ENCODE results near the gene MRPL37. TPM values are rescaled to one million over a fixed set of nuclear protein-coding genes. Genes with fewer than 3 reads are reported as not detected.

The MRPL37 gene
- 73.7 and 78.2 TPM in 2 replicates for total RNA-seq
- long read RNA-seq, transcript MRPL37-202 (7 exons, 1,483 nt): major isoform, 89 of 96 reads
- long read RNA-seq, partial matches to known transcripts: 0 of 96 reads
- long read RNA-seq, other reads (novel, unspliced or antisense): 7 of 96 reads

DNA sequence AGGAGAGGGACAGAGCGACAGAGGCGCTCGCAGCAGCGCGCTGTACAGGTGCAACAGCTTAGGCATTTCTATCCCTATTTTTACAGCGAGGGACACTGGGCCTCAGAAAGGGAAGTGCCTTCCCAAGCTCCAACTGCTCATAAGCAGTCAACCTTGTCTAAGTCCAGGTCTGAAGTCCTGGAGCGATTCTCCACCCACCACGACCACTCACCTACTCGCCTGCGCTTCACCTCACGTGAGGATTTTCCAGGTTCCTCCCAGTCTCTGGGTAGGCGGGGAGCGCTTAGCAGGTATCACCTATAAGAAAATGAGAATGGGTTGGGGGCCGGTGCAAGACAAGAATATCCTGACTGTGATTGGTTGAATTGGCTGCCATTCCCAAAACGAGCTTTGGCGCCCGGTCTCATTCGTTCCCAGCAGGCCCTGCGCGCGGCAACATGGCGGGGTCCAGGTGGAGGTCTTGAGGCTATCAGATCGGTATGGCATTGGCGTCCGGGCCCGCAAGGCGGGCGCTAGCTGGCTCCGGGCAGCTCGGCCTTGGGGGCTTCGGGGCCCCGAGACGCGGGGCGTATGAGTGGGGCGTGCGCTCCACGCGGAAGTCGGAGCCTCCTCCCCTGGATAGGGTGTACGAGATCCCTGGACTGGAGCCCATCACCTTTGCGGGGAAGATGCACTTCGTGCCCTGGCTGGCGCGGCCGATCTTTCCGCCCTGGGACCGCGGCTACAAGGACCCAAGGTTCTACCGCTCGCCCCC lies at the start of gene MRPL37, which contains the start of gene CYB5RL:
Gene MRPL37 (plus strand): TSS at position 403 of the 754 bp plus-strand sequence. CDS start 77 bp downstream, at position 480.
Gene CYB5RL (minus strand): TSS at position 266 of the 754 bp plus-strand sequence. CDS start 4,414 bp downstream, outside the sequence.
- H3K36me3 Mint-ChIP-seq (ENCODE audit: unreplicated experiment): peaks cover 6% of the 10 kb centered on the region
- H3K4me1 Mint-ChIP-seq (ENCODE audit: unreplicated experiment): peaks cover 28% of the 10 kb centered on the region
- no peaks in the 10 kb centered on the region for H3K27me3 Mint-ChIP-seq (ENCODE audit: unreplicated experiment)
- H3K27ac Mint-ChIP-seq (ENCODE audit: unreplicated experiment): peak within 1 kb of the TSS; percentile 84
- TF ChIP-seq, protein P1, sequence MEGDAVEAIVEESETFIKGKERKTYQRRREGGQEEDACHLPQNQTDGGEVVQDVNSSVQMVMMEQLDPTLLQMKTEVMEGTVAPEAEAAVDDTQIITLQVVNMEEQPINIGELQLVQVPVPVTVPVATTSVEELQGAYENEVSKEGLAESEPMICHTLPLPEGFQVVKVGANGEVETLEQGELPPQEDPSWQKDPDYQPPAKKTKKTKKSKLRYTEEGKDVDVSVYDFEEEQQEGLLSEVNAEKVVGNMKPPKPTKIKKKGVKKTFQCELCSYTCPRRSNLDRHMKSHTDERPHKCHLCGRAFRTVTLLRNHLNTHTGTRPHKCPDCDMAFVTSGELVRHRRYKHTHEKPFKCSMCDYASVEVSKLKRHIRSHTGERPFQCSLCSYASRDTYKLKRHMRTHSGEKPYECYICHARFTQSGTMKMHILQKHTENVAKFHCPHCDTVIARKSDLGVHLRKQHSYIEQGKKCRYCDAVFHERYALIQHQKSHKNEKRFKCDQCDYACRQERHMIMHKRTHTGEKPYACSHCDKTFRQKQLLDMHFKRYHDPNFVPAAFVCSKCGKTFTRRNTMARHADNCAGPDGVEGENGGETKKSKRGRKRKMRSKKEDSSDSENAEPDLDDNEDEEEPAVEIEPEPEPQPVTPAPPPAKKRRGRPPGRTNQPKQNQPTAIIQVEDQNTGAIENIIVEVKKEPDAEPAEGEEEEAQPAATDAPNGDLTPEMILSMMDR (IDR thresholded peaks at IDR 0.05): no peak
- H3K9me3 Mint-ChIP-seq (ENCODE audit: unreplicated experiment): no peaks in the 10 kb centered on the region
- H3K4me3 Mint-ChIP-seq (ENCODE audit: unreplicated experiment): peak within 1 kb of the TSS; percentile 87
- peak; percentile 95 for DNase-seq (ENCODE audit: extremely low spot score, unreplicated experiment)

DNA sequence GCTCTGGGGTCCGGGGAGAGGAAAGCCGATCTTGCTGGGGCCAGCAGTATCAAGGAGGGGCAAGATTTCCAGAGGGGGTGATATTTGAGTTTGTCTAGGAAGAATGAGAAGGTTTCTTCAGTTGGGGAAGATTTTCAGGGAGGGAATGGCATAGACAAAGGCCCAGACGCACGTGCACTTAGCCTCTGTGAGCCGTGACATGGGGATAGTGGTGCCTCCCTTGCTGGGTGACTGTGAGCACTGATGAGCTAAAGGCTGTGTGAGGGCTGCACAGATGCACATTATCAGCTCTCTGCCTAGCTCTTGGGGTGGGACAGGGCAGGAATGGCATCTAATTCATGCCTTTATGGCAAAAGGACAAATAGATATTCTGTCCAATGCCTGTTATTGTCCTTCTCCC lies 49.0 kb upstream of the MRPL37 start:
- no peaks in the 10 kb centered on the region for H3K36me3 Mint-ChIP-seq (ENCODE audit: unreplicated experiment)
- no peaks in the 10 kb centered on the region for H3K9me3 Mint-ChIP-seq (ENCODE audit: unreplicated experiment)
- TF ChIP-seq, protein P1 (IDR thresholded peaks at IDR 0.05): no peak
- H3K27ac Mint-ChIP-seq (ENCODE audit: unreplicated experiment): no peak overlapping the region
- no peak for DNase-seq (ENCODE audit: extremely low spot score, unreplicated experiment)
- H3K4me1 Mint-ChIP-seq (ENCODE audit: unreplicated experiment): peaks cover 12% of the 10 kb centered on the region
- no peak overlapping the region for H3K4me3 Mint-ChIP-seq (ENCODE audit: unreplicated experiment)
- no peaks in the 10 kb centered on the region for H3K27me3 Mint-ChIP-seq (ENCODE audit: unreplicated experiment)

DNA sequence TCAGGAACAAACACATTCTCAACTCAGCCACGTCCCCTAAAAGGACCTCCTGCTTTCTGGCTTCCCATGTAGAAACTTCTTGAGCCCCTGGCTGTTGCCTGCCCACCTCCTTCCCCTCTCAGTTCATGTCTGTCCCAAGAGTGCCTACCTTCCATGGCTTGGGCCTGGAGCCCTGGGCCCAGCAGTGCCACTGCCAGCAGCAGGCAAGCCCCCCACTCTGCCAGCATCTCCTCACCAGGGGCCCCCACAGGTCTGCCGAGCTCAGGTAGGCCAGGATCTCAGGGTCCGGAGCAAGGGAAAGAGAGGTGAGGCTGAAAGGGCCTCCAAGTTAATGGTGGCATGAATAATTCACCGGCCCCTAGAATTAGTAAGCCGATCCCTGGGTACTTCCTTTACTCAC lies 47.3 kb upstream of the MRPL37 start, which contains the start of gene CDCP2:
Gene CDCP2 (minus strand): TSS at position 305 of the 400 bp plus-strand sequence. CDS start 78 bp downstream, at position 227.
- H3K36me3 Mint-ChIP-seq (ENCODE audit: unreplicated experiment): no peaks in the 10 kb centered on the region
- H3K4me1 Mint-ChIP-seq (ENCODE audit: unreplicated experiment): peaks cover 12% of the 10 kb centered on the region
- no peaks in the 10 kb centered on the region for H3K27me3 Mint-ChIP-seq (ENCODE audit: unreplicated experiment)
- peak within 1 kb of the TSS; percentile 38 for H3K27ac Mint-ChIP-seq (ENCODE audit: unreplicated experiment)
- H3K9me3 Mint-ChIP-seq (ENCODE audit: unreplicated experiment): no peaks in the 10 kb centered on the region
- no peak for DNase-seq (ENCODE audit: extremely low spot score, unreplicated experiment)
- no peak within 1 kb of the TSS for H3K4me3 Mint-ChIP-seq (ENCODE audit: unreplicated experiment)
- TF ChIP-seq, protein P1 (IDR thresholded peaks at IDR 0.05): no peak

DNA sequence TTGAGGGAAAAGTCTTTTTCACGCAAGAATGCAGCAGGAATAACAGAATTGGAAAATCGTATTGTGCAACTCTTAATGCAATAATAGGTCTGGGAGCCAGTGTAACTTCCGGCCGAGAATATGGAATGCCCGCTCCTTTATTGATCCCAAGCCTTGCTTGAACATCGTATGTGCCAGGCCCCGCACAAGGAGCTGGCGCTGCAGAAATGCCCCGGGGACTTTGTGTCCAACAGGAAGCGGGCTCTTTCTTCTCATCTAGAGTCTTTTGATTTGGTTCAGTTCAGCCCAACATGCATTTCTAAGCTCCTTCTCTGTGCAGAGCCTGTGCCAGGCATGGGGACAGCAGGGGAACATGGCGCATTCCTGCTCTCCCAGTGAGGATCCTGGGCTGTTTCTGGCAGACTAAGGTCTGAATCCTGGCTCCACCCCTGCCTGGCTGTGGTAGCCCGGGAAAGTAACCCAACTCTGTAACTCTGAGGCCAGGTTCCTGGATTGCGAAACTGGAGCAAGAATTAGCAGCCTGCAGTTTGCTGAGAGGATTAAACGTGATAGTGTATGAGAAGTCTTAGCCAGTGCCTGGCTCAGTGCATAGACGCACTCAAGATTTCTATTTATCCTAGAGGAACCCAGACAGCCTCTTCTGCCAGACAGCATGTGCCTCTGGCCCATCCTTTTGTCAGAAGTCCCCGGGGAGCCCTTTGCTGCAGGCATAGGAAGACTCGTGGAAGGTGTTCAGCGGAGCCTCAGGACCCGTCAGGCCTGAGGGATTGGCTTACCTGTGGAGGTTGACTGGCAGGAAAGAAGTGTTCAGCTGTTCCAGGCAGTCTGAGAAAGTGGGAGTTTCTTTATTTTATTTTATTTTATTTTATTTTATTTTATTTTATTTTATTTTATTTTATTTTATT lies 46.2 kb upstream of the MRPL37 start:
- H3K9me3 Mint-ChIP-seq (ENCODE audit: unreplicated experiment): no peaks in the 10 kb centered on the region
- H3K27me3 Mint-ChIP-seq (ENCODE audit: unreplicated experiment): no peaks in the 10 kb centered on the region
- no peak overlapping the region for H3K4me3 Mint-ChIP-seq (ENCODE audit: unreplicated experiment)
- no peaks in the 10 kb centered on the region for H3K36me3 Mint-ChIP-seq (ENCODE audit: unreplicated experiment)
- DNase-seq (ENCODE audit: extremely low spot score, unreplicated experiment): no peak
- H3K27ac Mint-ChIP-seq (ENCODE audit: unreplicated experiment): peak overlapping the region; percentile 38
- H3K4me1 Mint-ChIP-seq (ENCODE audit: unreplicated experiment): peaks cover 12% of the 10 kb centered on the region
- TF ChIP-seq, protein P1 (IDR thresholded peaks at IDR 0.05): no peak
